OCI-LY7 (cell line): ENCODE results near the gene PLIN1. TPM values are rescaled to one million over a fixed set of nuclear protein-coding genes. Genes with fewer than 3 reads are reported as not detected.

Experiments
- BruUV-seq: library from RNA; stranded (reverse); fragments of 400-500 nt; replicated peaks from 2 replicates; lab custom pipeline; 2021; lab: Mats Ljungman, UMichigan
- CTCF ChIA-PET: fragments of 300-600 bp; sonication (Branson Sonifier 250); formaldehyde crosslinking; loops from one replicate; lab custom pipeline; 2022; ENCODE audit warnings: antibody characterized with exemption; ENCODE audit not compliant: unreplicated experiment; lab: Charles Lee
- POLR2A ChIA-PET: fragments of 300-600 bp; sonication (Branson Sonifier 250); formaldehyde crosslinking; loops from one replicate; lab custom pipeline; 2022; ENCODE audit warnings: antibody characterized with exemption; lab: Charles Lee
- DNase-seq: peaks from one replicate; pipeline ENCODE4 v3.0.0-alpha.2; 2015; ENCODE audit warnings: low spot score
- H2AFZ ChIP-seq: fragments of 200-600 bp; sonication (generic), shearing (Covaris generic); 2 replicates; pipeline ENCODE4 v1.6.1; 2014; ENCODE audit warnings: mild to moderate bottlenecking, antibody characterized with exemption, low read length, moderate library complexity
- H3K27ac ChIP-seq: fragments of 200-600 bp; sonication (generic); 2 replicates; pipeline ENCODE4 v1.5.1; 2014; ENCODE audit warnings: mixed run types, low read depth, mild to moderate bottlenecking, moderate library complexity, low read length, inconsistent platforms; ENCODE audit not compliant: poor library complexity, severe bottlenecking
- H3K36me3 ChIP-seq: fragments of 200-600 bp; sonication (generic); 2 replicates; pipeline ENCODE4 v1.6.1; 2014; ENCODE audit warnings: mild to moderate bottlenecking, antibody characterized with exemption, low read length, moderate library complexity, mixed read lengths; ENCODE audit not compliant: insufficient read depth
- H3K4me1 ChIP-seq: fragments of 200-600 bp; sonication (generic); 2 replicates; pipeline ENCODE4 v1.5.1; 2014; ENCODE audit warnings: mild to moderate bottlenecking, low read length; ENCODE audit not compliant: insufficient read depth, poor library complexity, severe bottlenecking
- H3K4me2 ChIP-seq: fragments of 200-600 bp; sonication (generic); 2 replicates; pipeline ENCODE4 v1.6.1; 2014; ENCODE audit warnings: mild to moderate bottlenecking, low read length
- H3K4me3 ChIP-seq: fragments of 200-600 bp; sonication (generic); 2 replicates; pipeline ENCODE4 v1.5.1; 2014; ENCODE audit warnings: mild to moderate bottlenecking, low read depth, low read length; ENCODE audit not compliant: poor library complexity, severe bottlenecking
- H3K79me2 ChIP-seq: fragments of 200-600 bp; sonication (generic); 2 replicates; pipeline ENCODE4 v1.6.1; 2016; ENCODE audit warnings: low read depth, mild to moderate bottlenecking, low read length, moderate library complexity, mixed read lengths; ENCODE audit not compliant: insufficient read depth
- H3K9me2 ChIP-seq: fragments of 200-600 bp; sonication (generic); 2 replicates; pipeline ENCODE4 v1.6.1; 2016; ENCODE audit warnings: mild to moderate bottlenecking, low read length, mixed read lengths; ENCODE audit not compliant: insufficient read depth
- H3K9me3 ChIP-seq: fragments of 200-600 bp; sonication (generic); 2 replicates; pipeline ENCODE4 v1.6.1; 2014; ENCODE audit warnings: mild to moderate bottlenecking, mixed run types, low read length, mixed read lengths
- H4K20me1 ChIP-seq: fragments of 200-600 bp; sonication (generic); 2 replicates; pipeline ENCODE4 v1.6.1; 2014; ENCODE audit warnings: mild to moderate bottlenecking, antibody characterized with exemption, low read length, moderate library complexity, mixed read lengths; ENCODE audit not compliant: insufficient read depth
- CTCF ChIP-seq: fragments of 200-600 bp; sonication (generic); conservative IDR thresholded peaks from 2 replicates; pipeline ENCODE4 v1.5.1; 2014; ENCODE audit warnings: mild to moderate bottlenecking, antibody characterized with exemption, low read length, moderate library complexity, mixed read lengths
- EZH2phosphoT487 ChIP-seq: fragments of 200-600 bp; sonication (generic); IDR thresholded peaks from 2 replicates; pipeline ENCODE4 v1.6.1; 2018; ENCODE audit warnings: low read depth, borderline replicate concordance, mild to moderate bottlenecking, mixed run types, antibody characterized with exemption, low read length, moderate library complexity, mixed read lengths
- intact Hi-C: fragments of 100-400 bp; cut with micrococcal nuclease; formaldehyde crosslinking; loops from one replicate; pipeline ENCODE4 v1.10.0; 2022; ENCODE audit not compliant: unreplicated experiment
- total RNA-seq, 2 experiments: library from RNA; depleted of rRNA in 1 of 2; stranded (reverse); fragments of >200 nt in 1 of 2; shearing (Covaris generic) in 1 of 2; gene quantifications; 2 replicates each; pipeline ENCODE4 v1.2.3, GENCODE V29; 2014 to 2022

Gene PLIN1
- total RNA-seq, 2 experiments from 2014 or later = 0.19 TPM; not detected in 1

- ChIA-PET CTCF (no interaction called here), POLR2A (no interaction called here)
- Histone ChIP-seq H3K79me2 (no peaks in the 10 kb centered on the region), H3K4me2 (no peak overlapping the region), H3K9me3 (no peaks in the 10 kb centered on the region), H3K4me3 (no peak overlapping the region), H3K27ac (no peak overlapping the region), H3K4me1 (no peaks in the 10 kb centered on the region), H3K9me2 (no peaks in the 10 kb centered on the region), H4K20me1 (no peaks in the 10 kb centered on the region), H2AFZ (no peak overlapping the region), H3K36me3 (no peaks in the 10 kb centered on the region)
- TF ChIP-seq CTCF = no peak
- TF ChIP-seq EZH2phosphoT487 = no peak
- BruUV-seq = no TSS peak
- DNase-seq = no peak
- intact Hi-C loops = no loop called here
Measured at GRCh38 chr15:89671687-89672086, 7.5 kb downstream of the PLIN1 start.

- Histone ChIP-seq H3K4me1 (no peaks in the 10 kb centered on the region), H3K4me3 (no peak overlapping the region), H3K4me2 (no peak overlapping the region), H2AFZ (no peak overlapping the region), H3K27ac (no peak overlapping the region), H3K79me2 (no peaks in the 10 kb centered on the region), H3K9me3 (no peaks in the 10 kb centered on the region), H4K20me1 (no peaks in the 10 kb centered on the region), H3K9me2 (no peaks in the 10 kb centered on the region), H3K36me3 (no peaks in the 10 kb centered on the region)
- no peak for TF ChIP-seq EZH2phosphoT487
- no peak for TF ChIP-seq CTCF
- DNase-seq = no peak
- ChIA-PET POLR2A (interaction anchor here (0.6 kb wide), 1 partner anchor 22 kb away, joined by 3 read pairs; no protein-coding TSS in a partner anchor), CTCF (no interaction called here)
- no TSS peak for BruUV-seq
- intact Hi-C loops = no loop called here
Measured at GRCh38 chr15:89670971-89671560, 8.1 kb downstream of the PLIN1 start.

- H4K20me1 ChIP-seq = no peaks in the 10 kb centered on the region
- H3K9me2 ChIP-seq = no peaks in the 10 kb centered on the region
- no peaks in the 10 kb centered on the region for H3K4me1 ChIP-seq
- no peak for TF ChIP-seq CTCF
- TF ChIP-seq EZH2phosphoT487 = no peak
- intact Hi-C loops = no loop called here
- no peaks in the 10 kb centered on the region for H3K9me3 ChIP-seq
- no peaks in the 10 kb centered on the region for H3K79me2 ChIP-seq
- no peak overlapping the region for H3K4me3 ChIP-seq
- ChIA-PET POLR2A (no interaction called here), CTCF (no interaction called here)
- no peak overlapping the region for H3K4me2 ChIP-seq
- no peak overlapping the region for H2AFZ ChIP-seq
- no TSS peak for BruUV-seq
- H3K27ac ChIP-seq = no peak overlapping the region
- H3K36me3 ChIP-seq = no peaks in the 10 kb centered on the region
- no peak for DNase-seq
Measured at GRCh38 chr15:89669941-89670340, 9.2 kb downstream of the PLIN1 start.
